GM12878 (cell line): ENCODE data around the gene TCP11L1. TPM values are rescaled to one million over a fixed set of nuclear protein-coding genes. Genes with fewer than 3 reads are reported as not detected.

Experiments used
- ATAC-seq: fragments of 200-7000 bp; cut with Tn5 transposase; 3 replicates; pipeline ENCODE4 v1.9.1; 2020; ENCODE audit warnings: mild to moderate bottlenecking, moderate library complexity
- BruUV-seq: library from RNA; stranded (reverse); fragments of 400-500 nt; replicated peaks from 2 replicates; lab custom pipeline; 2021; lab: Mats Ljungman, UMichigan
- CTCF ChIA-PET: fragments of 300-600 bp; sonication (Branson Sonifier 250); formaldehyde crosslinking; extraction: SDS; loops from one replicate; lab custom pipeline; 2021; ENCODE audit warnings: inconsistent platforms; lab: Yijun Ruan, JAX
- POLR2A ChIA-PET: fragments of 350-600 bp; formaldehyde crosslinking; extraction: SDS; loops from one replicate; lab custom pipeline; 2021; ENCODE audit warnings: inconsistent platforms; lab: Charles Lee
- RAD21 ChIA-PET: fragments of 300-600 bp; sonication (Branson Sonifier 250); formaldehyde crosslinking; loops from one replicate; lab custom pipeline; 2023; ENCODE audit warnings: antibody characterized with exemption; ENCODE audit not compliant: unreplicated experiment; lab: Charles Lee
- SMC1A ChIA-PET: fragments of 300-600 bp; sonication (Branson Sonifier 250); formaldehyde crosslinking; loops from one replicate; lab custom pipeline; 2023; ENCODE audit not compliant: unreplicated experiment, uncharacterized antibody; lab: Charles Lee
- DNase-seq: peaks from one replicate; pipeline ENCODE4 v3.0.0-alpha.2; 2011; ENCODE audit warnings: low read depth, low spot score
- FAIRE-seq: peaks from 3 replicates; lab custom pipeline; 2011; peaks lifted over from hg19 to GRCh38; lab: Jason Lieb, UNC
- H2AFZ ChIP-seq: 2 replicates; pipeline ENCODE4 v1.6.0; 2011; ENCODE audit warnings: low read depth, low read length, control low read depth; ENCODE audit not compliant: control insufficient read depth
- H3K27ac ChIP-seq: 2 replicates; pipeline ENCODE4 v1.5.1; 2011; ENCODE audit warnings: control low read depth; ENCODE audit not compliant: control insufficient read depth, insufficient read depth
- H3K27me3 ChIP-seq, 2 experiments: replicated peaks in 1 of 2; 2 replicates each; pipeline versions ENCODE4 v1.6.0 to v1.6.1; 2011; ENCODE audit warnings: low read length in 1 of 2; ENCODE audit not compliant: control insufficient read depth in 2 of 2, insufficient read depth in 2 of 2
- H3K36me3 ChIP-seq, 2 experiments: 2 replicates each; pipeline ENCODE4 v1.5.1; 2011; ENCODE audit warnings: low read length in 1 of 2; ENCODE audit not compliant: control insufficient read depth in 2 of 2, insufficient read depth in 2 of 2
- H3K4me1 ChIP-seq: 2 replicates; pipeline ENCODE4 v1.6.1; 2011; ENCODE audit warnings: mild to moderate bottlenecking, low read length, moderate library complexity, mixed read lengths; ENCODE audit not compliant: control insufficient read depth, insufficient read depth
- H3K4me2 ChIP-seq: 2 replicates; pipeline ENCODE4 v1.6.0; 2011; ENCODE audit warnings: control low read depth; ENCODE audit not compliant: control insufficient read depth, insufficient read depth
- H3K4me3 ChIP-seq: fragments of 200-600 bp; sonication (generic); 2 replicates; pipeline ENCODE4 v1.5.1; 2016
- H3K79me2 ChIP-seq: 2 replicates; pipeline ENCODE4 v1.6.0; 2011; ENCODE audit warnings: low read length; ENCODE audit not compliant: control insufficient read depth, insufficient read depth
- H3K9ac ChIP-seq: 2 replicates; pipeline ENCODE4 v1.8.0; 2011; ENCODE audit warnings: low read length, control low read depth, mixed read lengths; ENCODE audit not compliant: control insufficient read depth, insufficient read depth
- H3K9me3 ChIP-seq: replicated peaks from 3 replicates; pipeline ENCODE4 v1.5.1; 2011; ENCODE audit warnings: mild to moderate bottlenecking, low read length; ENCODE audit not compliant: control insufficient read depth, insufficient read depth
- H4K20me1 ChIP-seq: 2 replicates; pipeline ENCODE4 v1.6.0; 2011; ENCODE audit not compliant: control insufficient read depth, insufficient read depth
- ATF2 ChIP-seq: IDR thresholded peaks from 2 replicates; pipeline ENCODE4 v1.6.1; 2012; ENCODE audit warnings: low read length, inconsistent platforms
- CBFB ChIP-seq: IDR thresholded peaks from 2 replicates; pipeline ENCODE4 v1.6.1; 2016; ENCODE audit warnings: antibody characterized with exemption, low read depth
- CBX5 ChIP-seq: sonication (generic); IDR thresholded peaks from 2 replicates; pipeline ENCODE4 v1.6.1; 2016; ENCODE audit warnings: low read depth, moderate library complexity, mild to moderate bottlenecking, inconsistent platforms
- CREM ChIP-seq: IDR thresholded peaks from 2 replicates; pipeline ENCODE4 v1.6.1; 2014; ENCODE audit warnings: antibody characterized with exemption, low read depth
- EP300 ChIP-seq, 2 experiments: fragments of 150-350 bp in 1 of 2; IDR thresholded peaks; 2 replicates each; pipeline ENCODE4 v1.6.1; 2011 to 2012; ENCODE audit warnings: low read depth in 2 of 2, low read length in 2 of 2, borderline replicate concordance in 1 of 2, improper control_type of control experiment in 1 of 2, inconsistent platforms in 1 of 2; ENCODE audit not compliant: control insufficient read depth in 1 of 2
- GATAD2B ChIP-seq: fragments of 450-650 bp; conservative IDR thresholded peaks from 2 replicates; pipeline ENCODE4 v1.6.1; 2017; ENCODE audit warnings: low read depth, mild to moderate bottlenecking, moderate library complexity
- IKZF2 ChIP-seq, 2 experiments: fragments of 450-650 bp; IDR thresholded peaks; 2 replicates each; pipeline ENCODE4 v1.6.1; 2017; ENCODE audit warnings: mild to moderate bottlenecking in 2 of 2, moderate library complexity in 2 of 2
- JUND ChIP-seq: IDR thresholded peaks from 2 replicates; pipeline ENCODE4 v1.6.1; 2012; ENCODE audit warnings: low read depth, mild to moderate bottlenecking, low read length, improper control_type of control experiment, moderate library complexity
- MTA3 ChIP-seq: IDR thresholded peaks from 2 replicates; pipeline ENCODE4 v1.6.1; 2012; ENCODE audit warnings: low read length, inconsistent platforms, borderline replicate concordance
- NFIC ChIP-seq: IDR thresholded peaks from 2 replicates; pipeline ENCODE4 v1.6.1; 2012; ENCODE audit warnings: low read depth, mild to moderate bottlenecking, inconsistent platforms, low read length, moderate library complexity
- PML ChIP-seq: IDR thresholded peaks from 2 replicates; pipeline ENCODE4 v1.6.1; 2012; ENCODE audit warnings: low read length, inconsistent platforms
- PRDM15 ChIP-seq: fragments of 450-650 bp; formaldehyde crosslinking; IDR thresholded peaks from 2 replicates; pipeline ENCODE4 v1.4.0; 2020; ENCODE audit warnings: mild to moderate bottlenecking, moderate library complexity
- SPI1 ChIP-seq: IDR thresholded peaks from 2 replicates; pipeline ENCODE4 v1.6.1; 2011; ENCODE audit warnings: low read depth, mild to moderate bottlenecking, low read length, moderate library complexity, borderline replicate concordance; ENCODE audit not compliant: insufficient read depth
- YY1 ChIP-seq: IDR thresholded peaks from 2 replicates; pipeline ENCODE4 v1.6.1; 2011; ENCODE audit warnings: low read depth, mild to moderate bottlenecking, low read length
- WGBS: methylation state at CpG from one replicate; pipeline ENCODE4 v1.1.6; 2016; ENCODE audit warnings: low lambda C conversion rate; ENCODE audit not compliant: insufficient replicate concordance, insufficient coverage; ENCODE audit errors: missing lambda C conversion rate; 5-methylcytosine and 5-hydroxymethylcytosine counted together
- in situ Hi-C: fragments of 300-500 bp; cut with MboI; formaldehyde crosslinking; loops from 9 replicates; pipeline ENCODE4 v1.14.3; 2018; ENCODE audit warnings: mixed read lengths
- intact Hi-C: fragments of 100-400 bp; cut with micrococcal nuclease; formaldehyde crosslinking; loops from one replicate; pipeline ENCODE4 v1.14.2; 2022; ENCODE audit not compliant: unreplicated experiment
- polyA plus RNA-seq, 11 experiments: library from polyadenylated mRNA; depleted of rRNA in 4 of 11; unstranded in 6 of 11; stranded (reverse) in 5 of 11; fragments of >200 nt; fragmentation: Nextera tagmentation in 4 of 11; fragmentation: Illumina TruSeq in 1 of 11; extraction: Ambion mirVana in 4 of 11; extraction: Trizol in 1 of 11; gene quantifications; 1 replicate in 1 of 11; 2 replicates in 10 of 11; pipeline versions ENCODE4 v1.2.1 to v1.2.3, GENCODE V29; 2011 to 2016; ENCODE audit warnings: inconsistent platforms in 2 of 11, missing spikeins in 2 of 11, low read depth in 1 of 11
- total RNA-seq, 4 experiments: library from RNA; depleted of rRNA in 3 of 4; stranded (reverse); fragments of >200 nt in 3 of 4; fragmentation: Illumina TruSeq in 1 of 4; extraction: Trizol in 1 of 4; gene quantifications; 2 replicates each; pipeline versions ENCODE4 v1.2.1 to v1.2.3, GENCODE V29; 2013 to 2021

TCP11L1 gene
- total and polyA plus RNA-seq, 10 of the 15 experiments (the other 5 are each of a cell fraction or from before 2014, with no cell fraction given) = 5.3 to 15.7 (median 13.0) TPM

- ChIA-PET SMC1A (interaction anchor here (0.6 to 11.0 kb wide), 34 partner anchors 10 to 629 kb away, joined by 3 to 141 read pairs (median 4); partner anchors contain the start of genes CSTF3, QSER1 and TCP11L1), POLR2A (interaction anchor here (1.1 to 3.0 kb wide), 6 partner anchors 23 to 171 kb away, joined by 3 to 9 read pairs (median 6); partner anchors contain the start of genes QSER1 and TCP11L1), CTCF (interaction anchor here (0.6 to 10.8 kb wide), 27 partner anchors 9 to 1006 kb away, joined by 3 to 144 read pairs (median 4); partner anchors contain the start of genes DEPDC7 and QSER1), RAD21 (interaction anchor here (0.9 to 6.8 kb wide), 14 partner anchors 24 to 254 kb away, joined by 3 to 144 read pairs (median 6); partner anchors contain the start of genes CSTF3, QSER1 and TCP11L1)
- no peaks in the 10 kb centered on the region for H4K20me1 ChIP-seq
- 27% methylated on average over 3 of the region's 3 CpGs for whole genome bisulfite sequencing
- no peaks in the 10 kb centered on the region for H3K79me2 ChIP-seq
- DNase-seq (peak; percentile 76), FAIRE-seq (peak; percentile 89), ATAC-seq (peak; percentile 70)
- no peaks in the 10 kb centered on the region for H3K9me3 ChIP-seq
- no TSS peak for BruUV-seq
- H3K27ac ChIP-seq = peak overlapping the region; percentile 68
- H3K4me2 ChIP-seq = peak overlapping the region; percentile 43
- no peaks in the 10 kb centered on the region for H3K27me3 ChIP-seq
- H3K4me3 ChIP-seq = peak overlapping the region; percentile 17; the same call in 1 of the 2 replicates
- peaks cover 43% of the 10 kb centered on the region for H3K4me1 ChIP-seq
- H3K36me3 ChIP-seq = peaks cover 4 to 6% of the 10 kb centered on the region in 2 experiments
- intact Hi-C loops = loop anchor here (1.0 to 5.0 kb wide), 2 partner anchors 23 to 176 kb away; no protein-coding TSS in a partner anchor
- in situ Hi-C loops = loop anchor here (5.0 to 10.0 kb wide), 2 partner anchors 106 to 259 kb away; no protein-coding TSS in a partner anchor
- H2AFZ ChIP-seq = peak overlapping the region; percentile 10; the same call in 1 of the 2 replicates
- peak overlapping the region; percentile 13; the same call in 1 of the 2 replicates for H3K9ac ChIP-seq
- TF ChIP-seq GATAD2B (no peak), EP300 (IDR thresholded peaks at IDR 0.05; ENCODE audit: borderline replicate concordance in 1 of 2, control insufficient read depth in 1 of 2, low read depth in 2 of 2, low read length in 2 of 2) (peak in 1 of 2 experiments; percentile 60; a peak in 1 of 4 replicates), YY1 (no peak), PRDM15 (CRISPR knock-in tag) (no peak), SPI1 (peak; percentile 86), NFIC (peak; percentile 96), IKZF2 (IDR thresholded peaks at IDR 0.05) (peak; percentile 95; a peak in 3 of 4 replicates), JUND (peak; percentile 44; the same call in 1 of the 2 replicates), PML (0 out of 2 replicates have a peak, but pooled peaks have one; percentile 46), ATF2 (peak; percentile 92), CBFB (peak; percentile 80; the same call in 1 of the 2 replicates), MTA3 (peak; percentile 68), CREM (peak; percentile 69), CBX5 (peak; percentile 85; the same call in 1 of the 2 replicates)
Observed at GRCh38 chr11:33063326-33063881, 24.0 kb downstream of the TCP11L1 start.
